GM21786 (cell line): ENCODE data around the gene CFAP46.
"Not testable (repeated sequence)": the region's sequence is repeated elsewhere in the genome, so short reads cannot be mapped to it uniquely, and the experiment has no call there.

Experiments used
- ATAC-seq: cut with Tn5 transposase; IDR thresholded peaks from one replicate; pipeline ENCODE4 v1.9.1; 2021; ENCODE audit not compliant: unreplicated experiment

The CFAP46 gene

GRCh38 chr10:132945125-132945893, 2.9 kb upstream of the CFAP46 start:
- no peak for ATAC-seq

- no peak for ATAC-seq
Measured at GRCh38 chr10:132944510-132944909, 2.1 kb upstream of the CFAP46 start.

GRCh38 chr10:132943791-132944404, 1.5 kb upstream of the CFAP46 start:
- no peak for ATAC-seq

- no peak for ATAC-seq
Measured at GRCh38 chr10:132943058-132943790, 854 bp upstream of the CFAP46 start.

GRCh38 chr10:132941640-132942051, 724 bp downstream of the CFAP46 start:
- ATAC-seq, result no peak

GRCh38 chr10:132940791-132941465, 1.4 kb downstream of the CFAP46 start:
- no peak for ATAC-seq

- peak; percentile 68 for ATAC-seq
Measured at GRCh38 chr10:132939957-132940790, 2.2 kb downstream of the CFAP46 start.

GRCh38 chr10:132939378-132939955, 2.9 kb downstream of the CFAP46 start:
- no peak for ATAC-seq

GRCh38 chr10:132938472-132939339, 3.7 kb downstream of the CFAP46 start:
- ATAC-seq, result no peak

- no peak for ATAC-seq
Measured at GRCh38 chr10:132937861-132938260, 4.5 kb downstream of the CFAP46 start.

- ATAC-seq, result no peak
Measured at GRCh38 chr10:132934953-132935352, 7.4 kb downstream of the CFAP46 start.

GRCh38 chr10:132933308-132934042, 8.9 kb downstream of the CFAP46 start:
- no peak for ATAC-seq

- no peak for ATAC-seq
Measured at GRCh38 chr10:132932461-132933307, 9.7 kb downstream of the CFAP46 start.

GRCh38 chr10:132931258-132932250, 10.8 kb downstream of the CFAP46 start:
- ATAC-seq, result not testable (repeated sequence)

GRCh38 chr10:132930701-132931100, 11.7 kb downstream of the CFAP46 start:
- ATAC-seq, result not testable (repeated sequence)

GRCh38 chr10:132929953-132930548, 12.3 kb downstream of the CFAP46 start:
- no peak for ATAC-seq
